H1 (cell line): ENCODE measurements around the gene BASP1. TPM values are rescaled to one million over a fixed set of nuclear protein-coding genes. Genes with fewer than 3 reads are reported as not detected.

Source experiments
- CTCF ChIA-PET: fragments of 300-600 bp; sonication (Branson Sonifier 250); formaldehyde crosslinking; loops from one replicate; lab custom pipeline; 2021; ENCODE audit not compliant: partially characterized antibody; lab: Charles Lee
- POLR2A ChIA-PET: fragments of 300-600 bp; sonication (Branson Sonifier 250); formaldehyde crosslinking; loops from one replicate; lab custom pipeline; 2021; ENCODE audit warnings: inconsistent platforms; ENCODE audit not compliant: partially characterized antibody; lab: Charles Lee
- DNase-seq, 2 experiments: peaks; one replicate each; pipeline versions ENCODE4 v3.0.0 to v3.0.0-alpha.2; 2010 to 2022; ENCODE audit warnings: low spot score in 2 of 2, low read depth in 1 of 2, mixed read lengths in 1 of 2
- FAIRE-seq: peaks from 2 replicates; lab custom pipeline; 2011; peaks lifted over from hg19 to GRCh38; lab: Jason Lieb, UNC
- H2AFZ ChIP-seq: 2 replicates; pipeline ENCODE4 v1.8.1; 2012; ENCODE audit warnings: low read length, inconsistent platforms
- H2AK5ac ChIP-seq: 2 replicates; pipeline ENCODE4 v1.6.1; 2013; ENCODE audit warnings: low read depth, low read length
- H2BK120ac ChIP-seq: replicated peaks from 2 replicates; pipeline ENCODE3; 2013; ENCODE audit warnings: low read depth, low read length, inconsistent platforms
- H2BK12ac ChIP-seq: 2 replicates; pipeline ENCODE4 v1.6.1; 2013; ENCODE audit warnings: low read depth, low read length
- H2BK15ac ChIP-seq: 2 replicates; pipeline ENCODE4 v1.6.1; 2013; ENCODE audit warnings: low read length
- H2BK20ac ChIP-seq: 2 replicates; pipeline ENCODE4 v1.6.1; 2013; ENCODE audit warnings: low read length
- H2BK5ac ChIP-seq: 2 replicates; pipeline ENCODE4 v1.6.1; 2013; ENCODE audit warnings: low read depth, low read length
- H3K14ac ChIP-seq: 2 replicates; pipeline ENCODE4 v1.6.1; 2013; ENCODE audit warnings: inconsistent platforms; ENCODE audit not compliant: insufficient read length
- H3K18ac ChIP-seq: 2 replicates; pipeline ENCODE4 v1.6.1; 2013; ENCODE audit warnings: low read length; ENCODE audit errors: extremely low read depth
- H3K23ac ChIP-seq: 2 replicates; pipeline ENCODE4 v1.6.1; 2013; ENCODE audit warnings: inconsistent platforms; ENCODE audit not compliant: insufficient read length
- H3K23me2 ChIP-seq: 2 replicates; pipeline ENCODE4 v1.6.1; 2013; ENCODE audit warnings: low read depth, low read length
- H3K27ac ChIP-seq: 2 replicates; pipeline ENCODE4 v1.6.1; 2011; ENCODE audit warnings: low read depth, low read length, inconsistent platforms
- H3K27me3 ChIP-seq, 4 experiments: replicated peaks in 1 of 4; 1 replicate in 1 of 4; 2 replicates in 3 of 4; pipeline versions ENCODE4 v1.6.1 to v1.8.1; 2011 to 2013; ENCODE audit warnings: low read length in 3 of 4, mild to moderate bottlenecking in 3 of 4, inconsistent platforms in 2 of 4, mixed read lengths in 2 of 4, moderate library complexity in 1 of 4; ENCODE audit not compliant: control insufficient read depth in 3 of 4, insufficient read depth in 3 of 4; ENCODE audit errors: extremely low read depth in 1 of 4
- H3K36me3 ChIP-seq, 4 experiments: 2 replicates each; pipeline versions ENCODE4 v1.6.1 to v1.8.1; 2011 to 2013; ENCODE audit warnings: mild to moderate bottlenecking in 4 of 4, low read length in 3 of 4, moderate library complexity in 2 of 4, control low read depth in 1 of 4, inconsistent platforms in 1 of 4; ENCODE audit not compliant: insufficient read depth in 4 of 4, control insufficient read depth in 2 of 4
- H3K4ac ChIP-seq: replicated peaks from 2 replicates; pipeline ENCODE3; 2013; ENCODE audit warnings: low read length, low read depth, mixed read lengths, inconsistent platforms; ENCODE audit not compliant: insufficient read length
- H3K4me1 ChIP-seq, 4 experiments: replicated peaks in 1 of 4; 1 replicate in 1 of 4; 2 replicates in 3 of 4; pipeline versions ENCODE4 v1.6.1 to v1.8.1; 2011 to 2013; ENCODE audit warnings: low read length in 3 of 4, inconsistent platforms in 2 of 4, mixed read lengths in 1 of 4; ENCODE audit not compliant: insufficient read depth in 4 of 4, control insufficient read depth in 3 of 4
- H3K4me2 ChIP-seq, 2 experiments: 2 replicates each; pipeline versions ENCODE4 v1.6.1 to v1.8.1; 2011 to 2013; ENCODE audit warnings: low read depth in 2 of 2, low read length in 2 of 2, control low read depth in 1 of 2, inconsistent platforms in 1 of 2, mild to moderate bottlenecking in 1 of 2; ENCODE audit not compliant: insufficient read depth in 1 of 2
- H3K4me3 ChIP-seq, 4 experiments: fragments of 200-600, 300-600 bp in 1 of 4; sonication (generic), shearing (Covaris generic), sonication (Bioruptor Twin) in 1 of 4; 2 replicates each; pipeline versions ENCODE4 v1.5.1 to v1.8.1; 2011 to 2016; ENCODE audit warnings: low read length in 4 of 4, low read depth in 3 of 4, control low read depth in 2 of 4, inconsistent platforms in 2 of 4, mild to moderate bottlenecking in 2 of 4, mixed read lengths in 1 of 4, moderate library complexity in 1 of 4; ENCODE audit not compliant: insufficient read depth in 2 of 4; ENCODE audit errors: extremely low read depth in 1 of 4
- H3K56ac ChIP-seq: replicated peaks from 2 replicates; pipeline ENCODE3; 2013; ENCODE audit warnings: low read depth, mild to moderate bottlenecking, mixed read lengths, low read length, inconsistent platforms; ENCODE audit not compliant: insufficient read length
- H3K79me1 ChIP-seq: 2 replicates; pipeline ENCODE4 v1.6.1; 2013; ENCODE audit warnings: low read depth, low read length, control low read depth
- H3K79me2 ChIP-seq, 2 experiments: 2 replicates each; pipeline versions ENCODE4 v1.6.1 to v1.8.1; 2012 to 2013; ENCODE audit warnings: low read length in 2 of 2, mild to moderate bottlenecking in 2 of 2, inconsistent platforms in 1 of 2; ENCODE audit not compliant: insufficient read depth in 2 of 2, control insufficient read depth in 1 of 2
- H3K9ac ChIP-seq, 4 experiments: replicated peaks in 1 of 4; 1 replicate in 1 of 4; 2 replicates in 3 of 4; pipeline versions ENCODE4 v1.6.1 to v1.8.1; 2011 to 2013; ENCODE audit warnings: low read depth in 3 of 4, low read length in 3 of 4, control low read depth in 2 of 4, mild to moderate bottlenecking in 2 of 4, moderate library complexity in 2 of 4, inconsistent platforms in 1 of 4; ENCODE audit errors: extremely low read depth in 1 of 4
- H3K9me3 ChIP-seq, 2 experiments: 2 replicates each; pipeline versions ENCODE4 v1.6.1 to v1.8.1; 2012 to 2013; ENCODE audit warnings: mild to moderate bottlenecking in 2 of 2, moderate library complexity in 2 of 2, control low read depth in 1 of 2, inconsistent platforms in 1 of 2, low read depth in 1 of 2, low read length in 1 of 2, mixed read lengths in 1 of 2; ENCODE audit not compliant: insufficient read depth in 2 of 2
- H4K20me1 ChIP-seq, 2 experiments: replicated peaks in 1 of 2; 2 replicates each; pipeline versions ENCODE3 to v1.8.1; 2011 to 2013; ENCODE audit warnings: inconsistent platforms in 2 of 2, low read length in 2 of 2, mild to moderate bottlenecking in 1 of 2; ENCODE audit not compliant: insufficient read depth in 2 of 2, control insufficient read depth in 1 of 2
- H4K5ac ChIP-seq: 2 replicates; pipeline ENCODE4 v1.6.1; 2013; ENCODE audit warnings: low read length, low read depth, mixed read lengths, inconsistent platforms; ENCODE audit not compliant: insufficient read length
- H4K8ac ChIP-seq: 2 replicates; pipeline ENCODE4 v1.8.0; 2013; ENCODE audit warnings: mild to moderate bottlenecking, moderate library complexity, low read length, inconsistent platforms; ENCODE audit not compliant: insufficient read depth; ENCODE audit errors: extremely low read depth
- H4K91ac ChIP-seq: replicated peaks from 2 replicates; pipeline ENCODE3; 2013; ENCODE audit warnings: low read length, mixed read lengths, inconsistent platforms; ENCODE audit not compliant: insufficient read length
- CBX8 ChIP-seq: fragments of 300-800, 300-1000 bp; sonication (generic); IDR thresholded peaks from 2 replicates; pipeline ENCODE4 v1.7.1; 2016; ENCODE audit warnings: low read depth, low read length, borderline replicate concordance
- CTBP2 ChIP-seq: IDR thresholded peaks from 2 replicates; pipeline ENCODE4 v1.7.0; 2011; ENCODE audit warnings: borderline replicate concordance, mild to moderate bottlenecking, moderate library complexity, mixed read lengths, low read length; ENCODE audit not compliant: insufficient read depth, insufficient read length
- EGR1 ChIP-seq: IDR thresholded peaks from 2 replicates; pipeline ENCODE4 v1.6.1; 2011; ENCODE audit warnings: low read depth, low read length, borderline replicate concordance
- GTF2F1 ChIP-seq: IDR thresholded peaks from 2 replicates; pipeline ENCODE4 v1.6.1; 2012; ENCODE audit warnings: low read depth, low read length, improper control_type of control experiment, borderline replicate concordance
- JUN ChIP-seq: IDR thresholded peaks from 2 replicates; pipeline ENCODE4 v1.6.1; 2011; ENCODE audit warnings: low read depth, mild to moderate bottlenecking, improper control_type of control experiment, low read length
- KDM4A ChIP-seq: IDR thresholded peaks from one replicate; pipeline ENCODE4 v1.7.1; 2012; ENCODE audit warnings: low read depth, mild to moderate bottlenecking, moderate library complexity, low read length, inconsistent platforms; ENCODE audit not compliant: severe bottlenecking
- POLR2A ChIP-seq, 2 experiments: IDR thresholded peaks; 1 replicate in 1 of 2; 2 replicates in 1 of 2; pipeline ENCODE4 v1.6.1; 2011; ENCODE audit warnings: low read depth in 2 of 2, low read length in 2 of 2, mild to moderate bottlenecking in 2 of 2; ENCODE audit errors: control extremely low read depth in 1 of 2
- SIX5 ChIP-seq: IDR thresholded peaks from 2 replicates; pipeline ENCODE4 v1.6.1; 2011; ENCODE audit warnings: mild to moderate bottlenecking, low read depth, low read length
- TBP ChIP-seq: IDR thresholded peaks from 2 replicates; pipeline ENCODE4 v1.6.1; 2011; ENCODE audit warnings: low read depth, low read length, improper control_type of control experiment
- TEAD4 ChIP-seq: IDR thresholded peaks from 2 replicates; pipeline ENCODE4 v1.6.1; 2012; ENCODE audit warnings: low read depth, low read length, inconsistent platforms, mixed read lengths
- USF2 ChIP-seq: IDR thresholded peaks from 2 replicates; pipeline ENCODE4 v1.6.1; 2011; ENCODE audit warnings: low read length, improper control_type of control experiment
- WGBS, 2 experiments: shearing (Covaris generic) in 1 of 2; methylation state at CpG; one replicate each; pipeline versions ENCODE4 v1.1.6 to v1.1.7; 2013 to 2015; ENCODE audit warnings: low lambda C conversion rate in 2 of 2, mixed read lengths in 2 of 2, inconsistent platforms in 1 of 2, low coverage in 1 of 2, missing lambda C conversion rate in 1 of 2; ENCODE audit not compliant: insufficient replicate concordance in 2 of 2, insufficient coverage in 1 of 2, insufficient read length in 1 of 2; ENCODE audit errors: extremely low coverage in 1 of 2, missing lambda C conversion rate in 1 of 2; 5-methylcytosine and 5-hydroxymethylcytosine counted together
- polyA plus RNA-seq, 7 experiments: library from polyadenylated mRNA; depleted of rRNA in 3 of 7; stranded (reverse) in 5 of 7; unstranded in 2 of 7; fragments of >200 nt in 5 of 7; fragments of 200-250 nt in 2 of 7; gene quantifications; 1 replicate in 5 of 7; 2 replicates in 1 of 7; 4 replicates in 1 of 7; pipeline versions ENCODE4 v1.2.1 to v1.2.3, GENCODE V29; 2011 to 2013; ENCODE audit warnings: missing spikeins in 2 of 7, mixed read lengths in 2 of 7
- total RNA-seq: library from RNA; stranded (reverse); fragmentation: NEBNext Ultra II Directional; extraction: Animal tissue kit (Norgen Biotek cat#: 25700); gene quantifications from 2 replicates; pipeline ENCODE4 v1.2.1, GENCODE V29; 2021
- TF ChIP-seq, protein P1 (sequence below): IDR thresholded peaks from 2 replicates; pipeline ENCODE4 v1.6.1; 2011; ENCODE audit warnings: low read depth, mild to moderate bottlenecking, low read length; ENCODE audit not compliant: insufficient read depth

Gene BASP1
- total and polyA plus RNA-seq, 2 of the 8 experiments (the other 6 are each of a cell fraction or from before 2014, with no cell fraction given), result 95.2 to 104 TPM

GRCh38 chr5:17185349-17185748 is 32.1 kb upstream of the BASP1 start:
- H3K4me3 ChIP-seq, result no peak overlapping the region
- peaks cover 0 to 11% (median 1%) of the 10 kb centered on the region in 4 experiments; a peak in 3 of 7 replicates for H3K4me1 ChIP-seq
- H3K4me2 ChIP-seq, result no peak overlapping the region
- ChIA-PET CTCF (interaction anchor here (1.0 to 1.8 kb wide), 5 partner anchors 17 to 326 kb away, joined by 3 to 5 read pairs (median 4); no protein-coding TSS in a partner anchor), POLR2A (interaction anchor here (0.6 kb wide), 1 partner anchor 389 kb away, joined by 3 read pairs; no protein-coding TSS in a partner anchor)
- no peaks in the 10 kb centered on the region for H3K9me3 ChIP-seq
- no peak overlapping the region for H2AK5ac ChIP-seq
- H2BK120ac ChIP-seq, result no peak overlapping the region
- no peak overlapping the region for H2BK20ac ChIP-seq
- H2BK15ac ChIP-seq, result no peak overlapping the region
- H3K36me3 ChIP-seq, result no peaks in the 10 kb centered on the region
- no peak overlapping the region for H2BK5ac ChIP-seq
- no peak overlapping the region for H2AFZ ChIP-seq
- no peak overlapping the region for H4K8ac ChIP-seq
- no peaks in the 10 kb centered on the region for H3K79me1 ChIP-seq
- 83% methylated on average over 3 of the region's 3 CpGs; no CpG with 5 or more reads in 1 of the 2 experiments for WGBS, 2 experiments
- H4K91ac ChIP-seq, result no peak overlapping the region
- no peak overlapping the region for H3K27ac ChIP-seq
- no peak overlapping the region for H3K56ac ChIP-seq
- H3K18ac ChIP-seq, result no peak overlapping the region
- no peaks in the 10 kb centered on the region for H3K23me2 ChIP-seq
- H3K23ac ChIP-seq, result no peak overlapping the region
- H3K14ac ChIP-seq, result no peak overlapping the region
- no peak for FAIRE-seq
- no peaks in the 10 kb centered on the region for H4K20me1 ChIP-seq
- no peaks in the 10 kb centered on the region for H3K27me3 ChIP-seq
- no peaks in the 10 kb centered on the region for H3K79me2 ChIP-seq
- no peak for DNase-seq
- no peak overlapping the region for H3K9ac ChIP-seq
- H2BK12ac ChIP-seq, result no peak overlapping the region
- no peak overlapping the region for H4K5ac ChIP-seq
- no peak overlapping the region for H3K4ac ChIP-seq
- TF ChIP-seq KDM4A, result no peak
- TF ChIP-seq EGR1, result no peak
- no peak for TF ChIP-seq CTBP2
- no peak for TF ChIP-seq CBX8
- no peak for TF ChIP-seq GTF2F1
- no peak for TF ChIP-seq POLR2A (IDR thresholded peaks at IDR 0.05; ENCODE audit: control extremely low read depth in 1 of 2, low read depth in 2 of 2, low read length in 2 of 2)
- TF ChIP-seq SIX5, result no peak
- TF ChIP-seq TEAD4, result no peak
- TF ChIP-seq, protein P1, sequence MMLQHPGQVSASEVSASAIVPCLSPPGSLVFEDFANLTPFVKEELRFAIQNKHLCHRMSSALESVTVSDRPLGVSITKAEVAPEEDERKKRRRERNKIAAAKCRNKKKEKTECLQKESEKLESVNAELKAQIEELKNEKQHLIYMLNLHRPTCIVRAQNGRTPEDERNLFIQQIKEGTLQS, result no peak
- TF ChIP-seq TBP, result no peak
- TF ChIP-seq JUN, result no peak
- TF ChIP-seq USF2, result no peak
